GM06990 (cell line): ENCODE results near the gene PSG6.
"Not testable (repeated sequence)": the region's sequence is repeated elsewhere in the genome, so short reads cannot be mapped to it uniquely, and the experiment has no call there.

Source experiments
- DNase-seq: peaks from one replicate; pipeline ENCODE4 v3.0.0-alpha.2; 2011; ENCODE audit not compliant: insufficient read length; ENCODE audit errors: extremely low read depth
- H3K27me3 ChIP-seq: replicated peaks from 2 replicates; pipeline ENCODE4 v1.6.0; 2011; ENCODE audit warnings: low read length; ENCODE audit not compliant: control insufficient read depth, insufficient read depth
- H3K36me3 ChIP-seq: 2 replicates; pipeline ENCODE4 v1.5.1; 2011; ENCODE audit warnings: low read length; ENCODE audit not compliant: control insufficient read depth, insufficient read depth
- H3K4me3 ChIP-seq: replicated peaks from 2 replicates; pipeline ENCODE4 v1.5.1; 2011; ENCODE audit warnings: low read depth, mild to moderate bottlenecking, control low read depth, low read length
- CTCF ChIP-seq: IDR thresholded peaks from 2 replicates; pipeline ENCODE4 v1.5.1; 2011; ENCODE audit warnings: low read length, control low read depth, mild to moderate bottlenecking, inconsistent platforms; ENCODE audit not compliant: insufficient read depth, poor library complexity, severe bottlenecking

PSG6 gene

GRCh38 chr19:42930214-42930613 is 12.5 kb upstream of the PSG6 start:
- not testable (repeated sequence) for H3K4me3 ChIP-seq, DNase-seq, H3K36me3 ChIP-seq, H3K27me3 ChIP-seq
- peak; percentile 38 for TF ChIP-seq CTCF

GRCh38 chr19:42928896-42929295 is 11.2 kb upstream of the PSG6 start:
- DNase-seq, result no peak
- Histone ChIP-seq H3K4me3 (no peak overlapping the region), H3K36me3 (no peaks in the 10 kb centered on the region), H3K27me3 (no peaks in the 10 kb centered on the region; the same call in 1 of the 2 replicates)
- TF ChIP-seq CTCF, result no peak

GRCh38 chr19:42926781-42927180 is 9.1 kb upstream of the PSG6 start:
- TF ChIP-seq CTCF, result no peak
- H3K36me3 ChIP-seq, result no peaks in the 10 kb centered on the region
- H3K4me3 ChIP-seq, result no peak overlapping the region
- no peak for DNase-seq
- no peaks in the 10 kb centered on the region; the same call in 1 of the 2 replicates for H3K27me3 ChIP-seq

- H3K36me3 ChIP-seq, H3K4me3 ChIP-seq, H3K27me3 ChIP-seq, DNase-seq: not testable (repeated sequence)
- TF ChIP-seq CTCF, result peak; percentile 80
Measured at GRCh38 chr19:42923106-42923505, 5.4 kb upstream of the PSG6 start.

DNA sequence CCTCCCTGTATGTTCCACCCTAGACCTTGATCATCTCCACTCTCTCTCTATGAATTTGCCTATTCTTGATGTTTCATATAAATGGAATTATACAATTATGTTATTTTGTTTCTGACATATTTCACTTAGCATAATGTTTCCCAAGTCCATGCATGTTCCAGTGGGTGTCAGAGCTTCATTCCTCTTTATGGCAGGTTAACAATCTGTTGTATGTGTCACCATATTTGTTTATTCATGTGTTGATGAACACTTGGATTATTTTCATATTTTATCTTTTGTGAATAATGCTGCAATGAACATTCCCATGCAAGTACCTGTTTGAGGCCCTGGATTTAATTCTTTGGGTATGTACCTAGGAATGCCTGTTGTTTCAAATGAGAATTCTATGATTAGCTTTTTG is 3.3 kb upstream of the PSG6 start:
- H3K4me3 ChIP-seq, H3K27me3 ChIP-seq, DNase-seq, H3K36me3 ChIP-seq: not testable (repeated sequence)

DNA sequence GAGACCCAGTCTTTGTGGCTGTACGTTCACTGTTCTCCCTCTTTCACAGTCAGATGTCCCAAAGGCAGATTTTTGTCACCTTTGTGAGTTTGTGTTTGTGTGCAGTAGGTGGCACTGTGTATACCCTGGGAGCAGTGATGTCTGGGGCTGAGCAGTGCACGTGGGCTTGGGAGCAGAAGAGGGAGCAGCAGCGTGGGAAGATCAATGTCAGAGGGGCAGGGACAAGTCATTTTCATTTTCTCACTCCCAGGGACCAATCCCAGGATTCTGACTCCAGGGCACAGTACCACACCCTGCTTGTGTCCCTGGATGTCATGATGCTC is 2.0 kb upstream of the PSG6 start:
- Histone ChIP-seq H3K4me3 (no peak overlapping the region), H3K36me3 (no peaks in the 10 kb centered on the region), H3K27me3 (no peaks in the 10 kb centered on the region)
- no peak for TF ChIP-seq CTCF
- no peak for DNase-seq
